RWPE2 (cell line): ENCODE results near the gene PNKD.

Experiments
- ATAC-seq: fragments of 200-7000 bp; cut with Tn5 transposase; 3 replicates; pipeline ENCODE4 v1.9.1; 2021; ENCODE audit warnings: low read depth
- DNase-seq: peaks from one replicate; pipeline ENCODE4 v3.0.0-alpha.2; 2020; ENCODE audit warnings: low spot score
- H3K27ac ChIP-seq: fragments of 450-650 bp; 2 replicates; pipeline ENCODE4 v1.5.1; 2017; ENCODE audit warnings: mild to moderate bottlenecking; ENCODE audit not compliant: poor library complexity, severe bottlenecking
- H3K27me3 ChIP-seq: fragments of 250-450 bp; sonication (Bioruptor Pico); 2 replicates; pipeline ENCODE4 v1.5.1; 2021; ENCODE audit warnings: mild to moderate bottlenecking, moderate library complexity; ENCODE audit not compliant: insufficient read depth, poor library complexity, severe bottlenecking
- H3K36me3 ChIP-seq: fragments of 250-450 bp; sonication (Bioruptor Pico); 2 replicates; pipeline ENCODE4 v1.5.1; 2020; ENCODE audit warnings: low read depth, mild to moderate bottlenecking, moderate library complexity
- H3K4me1 ChIP-seq: fragments of 250-450 bp; sonication (Bioruptor Pico); 2 replicates; pipeline ENCODE4 v1.5.1; 2021; ENCODE audit warnings: mild to moderate bottlenecking, moderate library complexity; ENCODE audit not compliant: insufficient read depth, poor library complexity, severe bottlenecking
- H3K4me3 ChIP-seq: fragments of 250-450 bp; sonication (Bioruptor Pico); 2 replicates; pipeline ENCODE4 v1.5.1; 2021; ENCODE audit warnings: mild to moderate bottlenecking, moderate library complexity; ENCODE audit not compliant: severe bottlenecking
- H3K9me3 ChIP-seq: fragments of 250-450 bp; sonication (Bioruptor Pico); 2 replicates; pipeline ENCODE4 v1.5.1; 2021; ENCODE audit warnings: mild to moderate bottlenecking, moderate library complexity; ENCODE audit not compliant: severe bottlenecking
- CTCF ChIP-seq: fragments of 450-650 bp; IDR thresholded peaks from one replicate; pipeline ENCODE4 v1.5.1; 2017; ENCODE audit warnings: mild to moderate bottlenecking, moderate library complexity; ENCODE audit not compliant: poor library complexity, severe bottlenecking

The PNKD gene

GRCh38 chr2:218383892-218384519 is 113.7 kb downstream of the PNKD start:
- Histone ChIP-seq H3K27me3 (no peaks in the 10 kb centered on the region), H3K9me3 (no peaks in the 10 kb centered on the region), H3K27ac (peak overlapping the region; percentile 4), H3K4me1 (peaks cover 14% of the 10 kb centered on the region), H3K4me3 (no peak overlapping the region), H3K36me3 (no peaks in the 10 kb centered on the region)
- TF ChIP-seq CTCF, result no peak
- no peak for DNase-seq
- peak; percentile 88 for ATAC-seq

GRCh38 chr2:218384975-218385374 is 114.7 kb downstream of the PNKD start:
- Histone ChIP-seq H3K27me3 (no peaks in the 10 kb centered on the region), H3K36me3 (no peaks in the 10 kb centered on the region), H3K4me3 (no peak overlapping the region), H3K9me3 (no peaks in the 10 kb centered on the region), H3K27ac (no peak overlapping the region), H3K4me1 (peaks cover 14% of the 10 kb centered on the region)
- no peak for TF ChIP-seq CTCF
- DNase-seq (no peak), ATAC-seq (no peak)

GRCh38 chr2:218386505-218387368 is 116.4 kb downstream of the PNKD start:
- peaks cover 14% of the 10 kb centered on the region for H3K4me1 ChIP-seq
- no peaks in the 10 kb centered on the region for H3K36me3 ChIP-seq
- no peak overlapping the region for H3K27ac ChIP-seq
- no peak for TF ChIP-seq CTCF
- no peak for DNase-seq
- H3K9me3 ChIP-seq, result no peaks in the 10 kb centered on the region
- no peak for ATAC-seq
- H3K4me3 ChIP-seq, result no peak overlapping the region
- no peaks in the 10 kb centered on the region for H3K27me3 ChIP-seq

- ATAC-seq, result peak; percentile 57
- Histone ChIP-seq H3K27me3 (no peaks in the 10 kb centered on the region), H3K9me3 (no peaks in the 10 kb centered on the region), H3K4me1 (peaks cover 14% of the 10 kb centered on the region), H3K27ac (no peak overlapping the region), H3K4me3 (no peak overlapping the region), H3K36me3 (no peaks in the 10 kb centered on the region)
- TF ChIP-seq CTCF, result no peak
- no peak for DNase-seq
Measured at GRCh38 chr2:218387369-218388194, 117.3 kb downstream of the PNKD start.
